HG02678 (cell line): ENCODE results near the gene FBXW11.

Experiments used
- ATAC-seq: cut with Tn5 transposase; IDR thresholded peaks from one replicate; pipeline ENCODE4 v1.9.1; 2021; ENCODE audit warnings: mild to moderate bottlenecking, moderate library complexity; ENCODE audit not compliant: unreplicated experiment

Gene FBXW11

DNA sequence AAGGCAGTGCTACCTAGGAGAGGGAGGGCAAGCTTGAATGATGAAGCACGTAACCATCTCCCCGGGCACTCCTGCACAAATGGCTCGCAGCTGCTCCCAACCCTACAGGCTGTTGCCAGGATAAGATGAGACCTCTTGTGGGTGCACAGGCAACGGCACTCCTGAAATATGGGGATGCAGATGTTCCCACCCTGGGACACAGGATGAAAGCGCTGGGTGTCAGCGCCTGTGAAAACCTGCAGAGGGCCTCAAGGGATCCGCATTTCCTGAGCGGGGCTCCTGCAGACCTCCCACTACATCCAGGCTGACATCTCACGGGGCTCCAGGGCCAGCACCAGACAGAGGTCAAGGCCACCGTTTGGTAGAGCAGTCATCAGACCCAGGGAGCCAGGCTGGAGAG is 160.1 kb downstream of the FBXW11 start:
- ATAC-seq, result no peak

- no peak for ATAC-seq
Measured at GRCh38 chr5:171845857-171846256, 160.6 kb downstream of the FBXW11 start.

- no peak for ATAC-seq
Measured at GRCh38 chr5:171845040-171845630, 161.3 kb downstream of the FBXW11 start.

DNA sequence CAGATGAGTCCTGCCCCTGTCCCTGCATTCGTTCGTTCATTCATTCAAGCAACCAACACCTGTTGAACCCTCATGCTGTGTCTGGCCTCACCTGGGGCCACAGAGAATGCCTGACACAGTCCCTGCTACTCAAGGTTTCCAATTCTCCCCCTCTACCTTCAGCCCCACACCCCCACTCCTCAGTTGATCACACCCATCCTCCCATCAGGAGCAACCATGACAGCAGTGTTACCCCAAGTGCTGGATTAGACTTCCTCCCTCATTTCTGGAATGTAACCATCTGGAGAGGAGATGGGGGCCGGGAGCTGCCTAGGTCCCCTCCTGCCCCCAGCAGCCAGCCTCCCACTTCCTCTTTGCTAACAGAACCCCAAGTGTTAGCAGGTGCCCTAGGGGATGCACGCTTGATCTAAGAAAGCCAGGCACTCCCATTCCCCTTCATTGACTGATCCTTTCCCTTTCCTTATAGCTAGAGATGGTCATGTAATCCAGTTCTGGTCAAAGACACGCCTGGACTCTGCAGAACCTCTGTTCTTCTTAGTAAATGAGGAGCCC is 163.6 kb downstream of the FBXW11 start:
- ATAC-seq, result no peak

DNA sequence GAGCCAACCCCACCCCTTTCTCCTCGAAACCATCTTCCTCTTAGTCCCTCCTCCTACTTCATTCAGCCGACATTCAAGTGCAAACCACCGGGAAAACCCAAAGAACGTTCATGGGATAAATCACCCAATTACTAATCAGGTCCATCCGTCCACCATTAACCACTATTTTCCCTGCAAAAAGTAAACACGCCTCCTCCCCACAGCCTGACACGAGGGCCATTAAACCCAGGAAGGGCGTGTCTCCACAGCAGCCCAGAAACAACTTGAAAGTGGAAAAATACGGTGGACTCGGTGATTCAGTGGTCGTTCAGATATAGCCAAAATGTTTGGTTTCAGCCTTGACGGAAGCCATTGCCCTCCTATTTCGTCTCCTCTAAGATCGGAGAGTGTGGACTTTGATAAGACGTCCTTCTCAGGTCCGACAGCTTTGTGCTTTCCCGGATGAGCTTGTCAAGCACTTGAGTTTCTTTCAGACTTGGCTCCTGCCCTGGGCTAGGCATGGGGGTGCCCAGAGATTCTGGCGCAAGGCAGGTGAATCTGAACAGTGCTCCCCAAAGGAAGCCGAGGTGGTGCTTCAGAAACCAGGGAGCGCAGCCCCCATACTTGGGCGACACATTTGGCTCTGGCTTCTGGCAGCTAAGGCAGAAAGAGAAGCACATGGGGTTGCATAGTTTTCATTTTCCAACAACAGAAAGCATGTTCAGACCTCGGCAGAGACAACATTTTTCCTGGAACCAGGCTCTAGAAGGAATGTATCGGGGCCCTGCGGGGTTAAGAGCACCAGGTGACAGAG is 164.3 kb downstream of the FBXW11 start:
- no peak for ATAC-seq

GRCh38 chr5:171840711-171841522 is 165.5 kb downstream of the FBXW11 start:
- ATAC-seq, result no peak

DNA sequence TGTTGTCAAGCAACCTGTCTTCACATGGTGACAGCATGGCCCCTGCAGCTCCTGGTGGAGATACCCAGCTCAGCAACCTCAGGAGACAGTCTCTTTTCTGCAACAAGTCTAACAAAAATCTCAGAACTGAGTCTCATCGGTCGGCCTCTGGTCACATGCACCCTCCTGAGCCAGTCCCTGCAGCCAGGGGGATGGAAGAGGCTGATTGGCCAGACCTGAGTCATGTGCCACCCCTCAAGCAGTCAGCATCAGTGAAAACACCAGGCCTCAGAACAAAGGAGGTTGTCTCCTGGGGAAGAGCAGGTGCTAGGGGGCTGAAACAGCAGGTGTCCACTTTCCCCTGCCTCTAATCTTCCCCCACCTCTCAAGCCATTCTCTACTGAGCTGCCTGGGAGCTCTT is 166.4 kb downstream of the FBXW11 start:
- no peak for ATAC-seq

- no peak for ATAC-seq
Measured at GRCh38 chr5:171839112-171839511, 167.3 kb downstream of the FBXW11 start.

DNA sequence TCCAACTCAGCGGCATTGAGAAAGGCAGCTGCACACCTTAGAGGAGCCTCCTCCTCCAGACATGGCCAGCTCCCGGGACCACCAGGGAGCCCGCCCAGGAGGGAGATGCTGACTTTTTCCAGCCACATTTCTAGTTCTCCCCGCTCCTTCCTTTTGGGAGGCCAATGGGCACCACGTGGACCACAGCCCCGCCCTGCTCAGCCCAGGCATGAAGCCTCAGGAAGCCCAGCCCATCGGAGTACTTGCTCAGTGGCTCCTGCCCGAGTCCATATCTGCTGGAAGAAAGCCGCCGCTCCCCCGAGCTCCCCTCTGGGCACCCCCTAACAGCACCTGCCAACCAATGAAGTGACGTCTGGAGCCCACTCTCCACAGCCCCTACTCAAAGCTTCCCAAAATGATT is 168.4 kb downstream of the FBXW11 start:
- ATAC-seq, result no peak

DNA sequence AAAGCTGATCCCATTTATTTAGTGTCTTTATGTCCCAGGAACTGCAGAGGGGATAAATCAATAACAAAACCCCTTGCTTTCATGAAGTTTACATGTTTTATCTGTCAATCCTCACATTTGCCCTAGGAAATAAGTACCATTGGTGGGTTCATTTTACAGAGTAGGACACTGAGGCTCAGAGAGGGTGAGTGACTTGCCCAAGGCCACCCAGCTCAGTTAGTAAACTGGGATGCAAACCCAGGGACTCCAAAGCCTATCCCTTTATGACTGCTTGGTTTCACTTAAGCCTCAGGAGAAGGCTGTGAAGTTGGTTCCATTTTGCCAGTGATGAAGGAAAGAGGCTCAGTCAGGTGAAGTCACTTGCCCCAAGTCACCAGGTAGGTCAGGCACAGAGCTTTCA is 168.9 kb downstream of the FBXW11 start:
- ATAC-seq, result no peak

GRCh38 chr5:171835066-171835465 is 171.4 kb downstream of the FBXW11 start:
- ATAC-seq, result no peak

GRCh38 chr5:171834461-171834860 is 172.0 kb downstream of the FBXW11 start:
- no peak for ATAC-seq

DNA sequence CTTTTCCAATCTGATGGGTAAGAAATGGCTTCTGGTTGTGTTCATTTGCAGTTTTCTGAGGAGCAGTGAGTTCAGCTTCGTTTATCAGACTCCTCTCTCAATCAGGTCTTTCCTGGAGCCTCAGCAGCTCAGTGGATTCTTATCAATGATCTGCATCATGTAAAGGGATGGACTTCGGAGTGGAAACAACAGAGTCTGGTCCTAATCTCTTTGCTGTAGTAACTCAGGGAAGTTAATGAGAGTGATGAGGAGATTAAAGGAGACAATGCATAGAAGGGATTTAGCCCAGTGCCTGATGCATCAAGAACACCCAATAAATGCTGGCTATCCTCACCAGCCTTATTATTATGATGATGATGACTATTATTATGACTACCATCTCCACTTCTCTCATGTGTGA is 173.7 kb downstream of the FBXW11 start:
- ATAC-seq, result no peak

- ATAC-seq, result no peak
Measured at GRCh38 chr5:171830686-171831085, 175.8 kb downstream of the FBXW11 start.

DNA sequence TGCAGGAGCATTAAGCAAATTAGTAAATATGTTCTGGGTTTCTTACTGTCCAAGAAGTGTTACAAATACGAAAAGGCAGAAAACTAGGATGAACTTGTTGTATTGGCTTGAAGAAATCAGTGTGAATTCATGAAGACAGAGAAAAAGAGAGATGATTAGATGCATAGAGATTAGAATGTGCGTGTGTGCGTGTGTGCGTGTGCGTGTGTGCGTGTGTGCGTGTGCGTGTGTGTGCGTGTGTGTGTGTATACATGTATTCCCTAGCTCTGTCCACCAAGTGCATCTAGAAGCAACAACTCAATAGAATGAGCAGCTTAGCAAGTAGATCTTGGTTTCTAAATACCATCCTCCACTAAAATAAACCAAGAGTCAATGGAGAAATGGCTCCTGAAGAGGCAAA is 179.3 kb downstream of the FBXW11 start:
- no peak for ATAC-seq

DNA sequence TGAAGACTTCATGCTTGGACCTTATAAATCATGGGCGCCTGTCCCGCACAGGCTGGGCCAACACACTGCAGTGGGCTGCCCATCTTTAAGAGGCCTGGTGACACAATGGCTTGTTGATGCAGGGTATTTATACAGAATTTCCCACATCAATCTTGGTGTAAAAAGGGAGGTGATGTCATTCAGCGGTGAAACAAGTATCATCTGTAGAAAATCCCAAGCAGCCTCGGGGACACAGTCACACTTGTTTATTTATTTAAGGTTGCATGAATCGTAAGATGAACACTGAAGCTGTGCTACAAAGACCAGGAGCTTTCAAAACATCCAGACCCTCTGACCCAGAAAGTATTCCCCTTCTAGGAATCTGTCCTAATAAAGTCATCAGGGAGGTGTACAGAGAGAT is 180.3 kb downstream of the FBXW11 start:
- ATAC-seq, result no peak

DNA sequence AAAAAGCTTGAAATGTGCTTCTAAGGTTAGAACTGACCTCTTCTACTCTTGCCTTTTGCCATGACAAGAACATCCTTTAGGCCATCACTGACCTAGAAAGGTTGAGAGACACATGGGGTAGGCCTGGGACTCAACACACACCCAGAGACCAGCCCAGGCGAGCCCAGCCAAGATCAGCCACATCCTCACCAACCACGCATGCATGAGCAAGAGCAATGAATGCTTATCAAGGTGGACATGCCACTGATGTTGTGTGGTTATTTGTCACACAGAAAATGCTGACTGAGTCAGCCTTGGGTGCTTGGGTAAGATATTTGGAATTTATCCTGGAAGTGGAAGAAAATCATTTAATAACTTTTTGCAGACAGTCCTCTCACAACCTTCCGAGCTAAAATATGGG is 181.4 kb downstream of the FBXW11 start:
- no peak for ATAC-seq

GRCh38 chr5:171823269-171823668 is 183.2 kb downstream of the FBXW11 start:
- ATAC-seq, result no peak

- ATAC-seq, result no peak
Measured at GRCh38 chr5:171821286-171821685, 185.2 kb downstream of the FBXW11 start.

GRCh38 chr5:171820561-171820960 is 185.9 kb downstream of the FBXW11 start:
- ATAC-seq, result no peak

DNA sequence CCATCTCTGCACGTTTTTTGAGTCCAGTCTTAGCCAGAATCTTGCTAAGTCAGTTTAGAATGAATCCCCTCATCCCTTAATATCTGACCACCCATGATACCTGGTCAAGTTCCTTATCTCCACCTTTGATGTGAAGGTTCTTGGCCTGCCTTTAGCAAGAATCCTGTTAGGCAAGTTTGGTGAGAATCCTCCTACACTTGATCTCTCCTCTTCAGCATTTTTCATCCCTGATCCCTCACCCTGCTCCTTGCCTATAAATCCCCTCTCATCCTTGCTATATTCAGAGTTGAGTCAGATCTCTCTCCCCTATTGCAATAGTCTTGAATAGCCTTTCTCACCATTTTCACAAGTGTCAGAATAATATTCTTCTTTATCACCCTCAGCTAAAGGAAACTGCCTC is 189.8 kb downstream of the FBXW11 start:
- ATAC-seq, result no peak
